Progenitor cell of endocrine pancreas (in vitro differentiated cells): ENCODE data around the gene TMEM244. TPM values are rescaled to one million over a fixed set of nuclear protein-coding genes. Genes with fewer than 3 reads are reported as not detected.
"Not testable (repeated sequence)": the region's sequence is repeated elsewhere in the genome, so short reads cannot be mapped to it uniquely, and the experiment has no call there.

Experiments
- DNase-seq: peaks from one replicate; pipeline ENCODE4 v3.0.0; 2021; ENCODE audit warnings: low spot score; ENCODE audit not compliant: unreplicated experiment
- H3K27ac Mint-ChIP-seq: 2 replicates; pipeline ENCODE4 v1.8.0; 2021; ENCODE audit warnings: mild to moderate bottlenecking, moderate library complexity, mixed read lengths
- H3K27me3 Mint-ChIP-seq: 2 replicates; pipeline ENCODE4 v1.8.0; 2021; ENCODE audit warnings: mixed read lengths
- H3K36me3 Mint-ChIP-seq: 2 replicates; pipeline ENCODE4 v1.8.0; 2022; ENCODE audit warnings: mixed read lengths; ENCODE audit not compliant: insufficient read depth
- H3K4me1 Mint-ChIP-seq: 2 replicates; pipeline ENCODE4 v1.8.0; 2021; ENCODE audit warnings: low read depth, mixed read lengths
- H3K4me3 Mint-ChIP-seq: 2 replicates; pipeline ENCODE4 v1.8.0; 2021; ENCODE audit warnings: low read depth, mild to moderate bottlenecking, moderate library complexity, mixed read lengths
- H3K9me3 Mint-ChIP-seq: 2 replicates; pipeline ENCODE4 v1.8.0; 2021; ENCODE audit warnings: low read depth, mixed read lengths
- total RNA-seq: library from RNA; stranded (reverse); gene quantifications from 2 replicates; pipeline ENCODE4 v1.2.1, GENCODE V29; 2021
- TF ChIP-seq, protein P1 (sequence below): fragments of 200-600 bp; sonication (generic); IDR thresholded peaks from one replicate; pipeline ENCODE4 v1.5.0; 2021; ENCODE audit warnings: antibody characterized with exemption, mild to moderate bottlenecking; ENCODE audit not compliant: unreplicated experiment

The TMEM244 gene
- total RNA-seq, 1 donor from 2014 or later: not detected

DNA sequence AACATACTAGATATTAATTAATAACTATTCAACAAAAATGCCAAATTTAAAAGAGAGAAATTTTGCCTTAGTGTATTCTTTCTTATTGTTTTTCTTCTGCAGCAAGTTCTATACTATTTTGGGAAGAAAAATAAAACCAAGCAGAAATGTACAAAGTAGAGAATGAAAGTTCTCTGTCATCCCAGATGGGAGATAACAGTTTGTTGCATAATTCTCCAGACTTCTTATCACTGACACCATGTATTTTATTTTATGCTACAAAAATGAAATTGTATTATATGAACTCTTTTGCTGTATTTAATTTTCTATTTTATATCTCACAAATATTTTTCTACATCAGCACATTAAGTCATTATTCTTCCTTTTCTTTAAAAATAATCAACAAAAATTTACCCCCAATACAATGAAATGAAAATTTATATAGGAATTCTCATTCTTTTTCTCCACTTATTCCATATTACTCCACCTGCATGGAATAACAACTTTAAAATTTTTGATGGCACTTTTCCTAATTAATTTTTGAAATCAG lies 18.2 kb downstream of the TMEM244 start:
- peaks cover 7% of the 10 kb centered on the region for H3K9me3 Mint-ChIP-seq
- TF ChIP-seq, protein P1, sequence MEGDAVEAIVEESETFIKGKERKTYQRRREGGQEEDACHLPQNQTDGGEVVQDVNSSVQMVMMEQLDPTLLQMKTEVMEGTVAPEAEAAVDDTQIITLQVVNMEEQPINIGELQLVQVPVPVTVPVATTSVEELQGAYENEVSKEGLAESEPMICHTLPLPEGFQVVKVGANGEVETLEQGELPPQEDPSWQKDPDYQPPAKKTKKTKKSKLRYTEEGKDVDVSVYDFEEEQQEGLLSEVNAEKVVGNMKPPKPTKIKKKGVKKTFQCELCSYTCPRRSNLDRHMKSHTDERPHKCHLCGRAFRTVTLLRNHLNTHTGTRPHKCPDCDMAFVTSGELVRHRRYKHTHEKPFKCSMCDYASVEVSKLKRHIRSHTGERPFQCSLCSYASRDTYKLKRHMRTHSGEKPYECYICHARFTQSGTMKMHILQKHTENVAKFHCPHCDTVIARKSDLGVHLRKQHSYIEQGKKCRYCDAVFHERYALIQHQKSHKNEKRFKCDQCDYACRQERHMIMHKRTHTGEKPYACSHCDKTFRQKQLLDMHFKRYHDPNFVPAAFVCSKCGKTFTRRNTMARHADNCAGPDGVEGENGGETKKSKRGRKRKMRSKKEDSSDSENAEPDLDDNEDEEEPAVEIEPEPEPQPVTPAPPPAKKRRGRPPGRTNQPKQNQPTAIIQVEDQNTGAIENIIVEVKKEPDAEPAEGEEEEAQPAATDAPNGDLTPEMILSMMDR: no peak
- H3K36me3 Mint-ChIP-seq: no peaks in the 10 kb centered on the region
- no peak overlapping the region for H3K4me3 Mint-ChIP-seq
- no peak for DNase-seq
- H3K27me3 Mint-ChIP-seq: no peaks in the 10 kb centered on the region
- H3K27ac Mint-ChIP-seq: no peak overlapping the region
- no peaks in the 10 kb centered on the region for H3K4me1 Mint-ChIP-seq

DNA sequence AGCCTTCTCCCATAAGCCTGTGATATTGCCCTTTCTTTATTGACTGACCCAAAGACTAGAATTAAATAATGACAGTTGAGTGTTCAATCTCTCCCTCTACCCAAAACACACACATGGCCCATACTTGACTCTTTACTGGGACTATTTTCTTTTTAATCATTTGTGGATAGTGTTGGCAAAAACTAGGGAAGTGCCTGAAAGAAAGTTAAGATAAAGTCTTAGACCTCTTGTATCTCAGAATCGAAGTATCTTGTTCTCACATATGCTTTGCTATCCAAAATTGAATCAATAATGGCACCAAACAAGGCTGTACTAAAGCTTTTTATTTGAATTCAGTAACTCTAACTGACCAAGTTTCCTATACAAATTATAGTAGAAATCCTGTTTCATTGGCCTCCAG lies 19.0 kb downstream of the TMEM244 start:
- Mint-ChIP-seq H3K36me3 (no peaks in the 10 kb centered on the region), H3K9me3 (peaks cover 12% of the 10 kb centered on the region), H3K27ac (no peak overlapping the region), H3K27me3 (no peaks in the 10 kb centered on the region), H3K4me3 (no peak overlapping the region), H3K4me1 (no peaks in the 10 kb centered on the region)
- TF ChIP-seq, protein P1: no peak
- DNase-seq: no peak

GRCh38 chr6:129839562-129839961 lies 21.6 kb downstream of the TMEM244 start:
- not testable (repeated sequence) for H3K27me3 Mint-ChIP-seq, H3K36me3 Mint-ChIP-seq, DNase-seq, H3K4me3 Mint-ChIP-seq, H3K4me1 Mint-ChIP-seq, H3K27ac Mint-ChIP-seq
- H3K9me3 Mint-ChIP-seq: peaks cover 18% of the 10 kb centered on the region

DNA sequence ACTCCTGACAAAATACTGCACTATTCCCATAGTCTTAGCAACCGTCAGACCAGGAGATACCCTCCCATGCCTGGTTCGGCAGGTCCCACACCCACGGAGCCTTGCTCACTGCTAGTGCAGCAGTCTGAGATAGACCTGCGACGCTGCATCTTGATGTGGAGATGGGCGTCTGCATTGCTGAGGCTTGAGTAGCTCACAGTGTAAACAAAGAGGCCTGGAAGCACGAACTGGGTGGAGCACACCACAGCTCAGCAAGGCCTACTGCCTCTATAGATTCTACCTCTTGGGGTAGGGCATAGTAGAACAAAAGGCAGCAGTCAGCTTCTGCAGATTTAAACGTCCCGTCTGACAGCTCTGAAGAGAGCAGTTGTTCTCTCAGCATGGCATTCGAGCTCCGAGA lies 25.4 kb downstream of the TMEM244 start:
- no peaks in the 10 kb centered on the region for H3K27me3 Mint-ChIP-seq
- no peak overlapping the region for H3K4me3 Mint-ChIP-seq
- TF ChIP-seq, protein P1: no peak
- no peak for DNase-seq
- H3K4me1 Mint-ChIP-seq: no peaks in the 10 kb centered on the region
- no peaks in the 10 kb centered on the region for H3K36me3 Mint-ChIP-seq
- no peak overlapping the region for H3K27ac Mint-ChIP-seq
- peaks cover 18% of the 10 kb centered on the region for H3K9me3 Mint-ChIP-seq

DNA sequence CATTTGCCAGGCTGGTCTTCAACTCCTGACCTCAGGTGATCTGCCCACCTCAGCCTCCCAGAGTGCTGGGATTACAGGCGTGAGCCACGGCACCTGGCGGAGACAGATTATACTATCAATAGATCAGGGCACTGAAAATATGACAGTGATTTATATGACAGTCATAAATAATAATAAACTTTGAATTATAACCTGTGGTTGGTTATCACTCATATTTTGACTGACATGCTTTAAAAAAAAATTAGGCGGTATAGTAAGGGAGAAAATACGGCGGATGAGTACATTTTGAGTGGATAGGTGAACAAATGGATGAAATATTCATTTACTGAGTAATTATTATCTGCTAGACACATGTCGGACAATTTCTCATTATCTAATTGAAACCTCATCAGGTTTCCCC lies 28.8 kb downstream of the TMEM244 start:
- Mint-ChIP-seq H3K9me3 (peaks cover 6% of the 10 kb centered on the region), H3K27ac (no peak overlapping the region), H3K4me1 (no peaks in the 10 kb centered on the region), H3K27me3 (no peaks in the 10 kb centered on the region), H3K4me3 (no peak overlapping the region), H3K36me3 (no peaks in the 10 kb centered on the region)
- TF ChIP-seq, protein P1: no peak
- DNase-seq: no peak

DNA sequence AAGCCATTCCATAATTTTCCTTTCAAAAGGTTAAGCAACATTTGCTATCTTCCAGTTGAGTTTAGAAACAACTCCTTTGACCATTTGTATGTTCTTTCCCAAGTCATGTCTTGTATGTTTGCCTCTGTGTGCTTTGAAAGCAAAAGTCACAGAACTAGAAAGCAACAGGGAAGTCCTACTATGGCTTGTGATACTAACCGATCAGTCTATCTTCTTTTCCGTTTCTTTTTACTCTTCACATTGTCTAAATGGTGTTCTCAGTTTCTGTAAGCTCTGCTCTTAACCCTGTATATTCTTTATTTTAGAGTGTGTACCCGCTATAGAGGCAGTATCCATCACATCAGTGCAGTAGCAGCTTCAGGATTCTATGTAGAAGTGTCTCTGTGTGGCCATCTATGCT lies 32.9 kb downstream of the TMEM244 start:
- Mint-ChIP-seq H3K27ac (no peak overlapping the region), H3K36me3 (no peaks in the 10 kb centered on the region), H3K27me3 (no peaks in the 10 kb centered on the region), H3K9me3 (no peaks in the 10 kb centered on the region), H3K4me3 (no peak overlapping the region), H3K4me1 (no peaks in the 10 kb centered on the region)
- no peak for DNase-seq
- TF ChIP-seq, protein P1: no peak
